IMR-90 (cell line): Measurements from ENCODE around the gene SEH1L.

Experiments used
- CTCF ChIP-seq: conservative IDR thresholded peaks from 2 replicates; pipeline ENCODE4 v1.5.1; 2012; ENCODE audit warnings: mild to moderate bottlenecking, low read depth, low read length, improper control_type of control experiment
- MXI1 ChIP-seq: IDR thresholded peaks from 2 replicates; pipeline ENCODE4 v1.6.1; 2012; ENCODE audit warnings: low read depth, mild to moderate bottlenecking, low read length, moderate library complexity, borderline replicate concordance
- POLR2A ChIP-seq: IDR thresholded peaks from 2 replicates; pipeline ENCODE4 v1.6.1; 2012; ENCODE audit warnings: mild to moderate bottlenecking, low read depth, low read length

GRCh38 chr18:13011719-13012118 is 63.9 kb downstream of the SEH1L start:
- TF ChIP-seq MXI1, result no peak
- no peak for TF ChIP-seq POLR2A
- no peak for TF ChIP-seq CTCF
